ENCODE data around the gene TRIM62.

DNA sequence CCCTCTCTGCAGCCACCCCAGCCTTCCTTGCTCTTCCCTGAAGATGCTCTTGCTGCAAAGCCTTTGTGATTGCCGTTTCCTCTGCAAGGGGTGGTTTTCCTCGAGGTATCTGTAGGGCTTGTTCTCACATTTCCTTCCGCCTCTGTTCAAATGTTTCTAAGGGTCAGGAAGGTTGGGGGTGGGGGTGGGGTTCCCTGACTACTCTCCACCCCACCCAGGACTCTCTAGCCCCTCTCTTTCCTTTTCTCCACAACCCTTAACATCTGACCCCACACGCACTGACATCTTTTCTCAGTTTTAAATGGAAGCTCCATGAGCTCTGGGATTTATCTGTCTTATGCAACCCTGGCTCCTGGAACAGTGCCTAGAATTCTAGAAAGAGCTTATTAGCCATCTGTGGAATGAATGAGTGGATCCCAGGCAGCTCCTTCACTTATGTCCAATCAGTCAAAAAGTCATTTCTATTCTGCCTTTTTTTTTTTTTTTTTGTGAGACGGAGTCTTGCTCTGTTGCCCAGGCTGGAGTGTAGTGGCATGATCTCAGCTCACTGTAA, 47.2 kb upstream of the TRIM62 start:
- TF ChIP-seq CTCF (conservative IDR thresholded peaks at IDR 0.05 in 1 of 2, IDR thresholded peaks at IDR 0.05 in 1 of 2; ENCODE audit: extremely low read depth in 1 of 2, insufficient read depth in 1 of 2, low read depth in 1 of 2, low read length in 2 of 2) (no peak), EZH2 (IDR thresholded peaks at IDR 0.05; ENCODE audit: borderline replicate concordance, low read length) (no peak)
